Activated naive CD4-positive, alpha-beta T cell treated with Interleukin-2 at 50 U/mL for 16 hours (primary cell): Measurements from ENCODE around the gene ANGPTL2.

Experiments
- DNase-seq: peaks from one replicate; pipeline ENCODE4 v3.0.0-alpha.2; 2020

The ANGPTL2 gene

GRCh38 chr9:127038531-127038930 is 83.9 kb downstream of the ANGPTL2 start:
- no peak for DNase-seq
